Measurements from ENCODE around the gene SYNE1.
"Not testable (repeated sequence)": the region's sequence is repeated elsewhere in the genome, so short reads cannot be mapped to it uniquely, and the experiment has no call there.

The SYNE1 gene

GRCh38 chr6:152625213-152625612, 11.9 kb downstream of the SYNE1 start:
- H3K4me3 ChIP-seq (ENCODE audit: low read depth in 1 of 2, low read length in 2 of 2) = no peak overlapping the region
- H3K4me1 ChIP-seq (ENCODE audit: control insufficient read depth in 1 of 2, insufficient read depth in 2 of 2, low read length in 2 of 2) = no peaks in the 10 kb centered on the region
- no peaks in the 10 kb centered on the region for H3K36me3 ChIP-seq (ENCODE audit: control insufficient read depth in 1 of 2, insufficient read depth in 2 of 2, low read length in 2 of 2)
- H3K9ac ChIP-seq (ENCODE audit: low read depth in 1 of 2, low read length in 2 of 2) = no peak overlapping the region
- no peaks in the 10 kb centered on the region for H3K27me3 ChIP-seq (ENCODE audit: control insufficient read depth in 1 of 2, insufficient read depth in 2 of 2, low read length in 2 of 2)
- H3K9me3 ChIP-seq (ENCODE audit: control insufficient read depth in 1 of 2, low read length in 2 of 2) = no peaks in the 10 kb centered on the region
- H3K27ac ChIP-seq (ENCODE audit: low read depth, low read length) = no peak overlapping the region

GRCh38 chr6:152614776-152615175, 22.4 kb downstream of the SYNE1 start:
- H3K9me3 ChIP-seq (ENCODE audit: control insufficient read depth in 1 of 2, low read length in 2 of 2); H3K27ac ChIP-seq (ENCODE audit: low read depth, low read length); H3K36me3 ChIP-seq (ENCODE audit: control insufficient read depth in 1 of 2, insufficient read depth in 2 of 2, low read length in 2 of 2); H3K4me3 ChIP-seq (ENCODE audit: low read depth in 1 of 2, low read length in 2 of 2); H3K9ac ChIP-seq (ENCODE audit: low read depth in 1 of 2, low read length in 2 of 2); H3K27me3 ChIP-seq (ENCODE audit: control insufficient read depth in 1 of 2, insufficient read depth in 2 of 2, low read length in 2 of 2); H3K4me1 ChIP-seq (ENCODE audit: control insufficient read depth in 1 of 2, insufficient read depth in 2 of 2, low read length in 2 of 2): not testable (repeated sequence)

GRCh38 chr6:152609125-152609670, 28.0 kb downstream of the SYNE1 start:
- H3K9me3 ChIP-seq (ENCODE audit: control insufficient read depth in 1 of 2, low read length in 2 of 2) = no peaks in the 10 kb centered on the region
- no peak overlapping the region for H3K9ac ChIP-seq (ENCODE audit: low read depth in 1 of 2, low read length in 2 of 2)
- H3K4me1 ChIP-seq (ENCODE audit: control insufficient read depth in 1 of 2, insufficient read depth in 2 of 2, low read length in 2 of 2) = no peaks in the 10 kb centered on the region
- H3K27me3 ChIP-seq (ENCODE audit: control insufficient read depth in 1 of 2, insufficient read depth in 2 of 2, low read length in 2 of 2) = no peaks in the 10 kb centered on the region
- no peak overlapping the region for H3K27ac ChIP-seq (ENCODE audit: low read depth, low read length)
- H3K4me3 ChIP-seq (ENCODE audit: low read depth in 1 of 2, low read length in 2 of 2) = no peak overlapping the region
- H3K36me3 ChIP-seq (ENCODE audit: control insufficient read depth in 1 of 2, insufficient read depth in 2 of 2, low read length in 2 of 2) = no peaks in the 10 kb centered on the region

GRCh38 chr6:152605941-152606340, 31.2 kb downstream of the SYNE1 start:
- Histone ChIP-seq H3K27ac (ENCODE audit: low read depth, low read length) (no peak overlapping the region), H3K36me3 (ENCODE audit: control insufficient read depth in 1 of 2, insufficient read depth in 2 of 2, low read length in 2 of 2) (no peaks in the 10 kb centered on the region), H3K4me3 (ENCODE audit: low read depth in 1 of 2, low read length in 2 of 2) (no peak overlapping the region), H3K9me3 (ENCODE audit: control insufficient read depth in 1 of 2, low read length in 2 of 2) (no peaks in the 10 kb centered on the region), H3K9ac (ENCODE audit: low read depth in 1 of 2, low read length in 2 of 2) (no peak overlapping the region), H3K27me3 (ENCODE audit: control insufficient read depth in 1 of 2, insufficient read depth in 2 of 2, low read length in 2 of 2) (no peaks in the 10 kb centered on the region), H3K4me1 (ENCODE audit: control insufficient read depth in 1 of 2, insufficient read depth in 2 of 2, low read length in 2 of 2) (no peaks in the 10 kb centered on the region)

GRCh38 chr6:152605342-152605741, 31.8 kb downstream of the SYNE1 start:
- H3K27ac ChIP-seq (ENCODE audit: low read depth, low read length) = no peak overlapping the region
- H3K9me3 ChIP-seq (ENCODE audit: control insufficient read depth in 1 of 2, low read length in 2 of 2) = no peaks in the 10 kb centered on the region
- H3K36me3 ChIP-seq (ENCODE audit: control insufficient read depth in 1 of 2, insufficient read depth in 2 of 2, low read length in 2 of 2) = no peaks in the 10 kb centered on the region
- no peak overlapping the region for H3K9ac ChIP-seq (ENCODE audit: low read depth in 1 of 2, low read length in 2 of 2)
- no peaks in the 10 kb centered on the region for H3K4me1 ChIP-seq (ENCODE audit: control insufficient read depth in 1 of 2, insufficient read depth in 2 of 2, low read length in 2 of 2)
- no peak overlapping the region for H3K4me3 ChIP-seq (ENCODE audit: low read depth in 1 of 2, low read length in 2 of 2)
- no peaks in the 10 kb centered on the region for H3K27me3 ChIP-seq (ENCODE audit: control insufficient read depth in 1 of 2, insufficient read depth in 2 of 2, low read length in 2 of 2)

GRCh38 chr6:152603911-152604310, 33.3 kb downstream of the SYNE1 start:
- Histone ChIP-seq H3K4me3 (ENCODE audit: low read depth in 1 of 2, low read length in 2 of 2) (no peak overlapping the region), H3K9me3 (ENCODE audit: control insufficient read depth in 1 of 2, low read length in 2 of 2) (no peaks in the 10 kb centered on the region), H3K4me1 (ENCODE audit: control insufficient read depth in 1 of 2, insufficient read depth in 2 of 2, low read length in 2 of 2) (no peaks in the 10 kb centered on the region), H3K27me3 (ENCODE audit: control insufficient read depth in 1 of 2, insufficient read depth in 2 of 2, low read length in 2 of 2) (no peaks in the 10 kb centered on the region), H3K27ac (ENCODE audit: low read depth, low read length) (no peak overlapping the region), H3K9ac (ENCODE audit: low read depth in 1 of 2, low read length in 2 of 2) (no peak overlapping the region), H3K36me3 (ENCODE audit: control insufficient read depth in 1 of 2, insufficient read depth in 2 of 2, low read length in 2 of 2) (no peaks in the 10 kb centered on the region)

- Histone ChIP-seq H3K4me1 (ENCODE audit: control insufficient read depth in 1 of 2, insufficient read depth in 2 of 2, low read length in 2 of 2) (peaks cover 0 to 2% of the 10 kb centered on the region in 2 donors), H3K4me3 (ENCODE audit: low read depth in 1 of 2, low read length in 2 of 2) (no peak overlapping the region), H3K27ac (ENCODE audit: low read depth, low read length) (no peak overlapping the region), H3K9me3 (ENCODE audit: control insufficient read depth in 1 of 2, low read length in 2 of 2) (no peaks in the 10 kb centered on the region), H3K27me3 (ENCODE audit: control insufficient read depth in 1 of 2, insufficient read depth in 2 of 2, low read length in 2 of 2) (no peaks in the 10 kb centered on the region), H3K36me3 (ENCODE audit: control insufficient read depth in 1 of 2, insufficient read depth in 2 of 2, low read length in 2 of 2) (no peaks in the 10 kb centered on the region), H3K9ac (ENCODE audit: low read depth in 1 of 2, low read length in 2 of 2) (no peak overlapping the region)
Observed at GRCh38 chr6:152600022-152600421, 37.1 kb downstream of the SYNE1 start.

GRCh38 chr6:152598901-152599537, 38.1 kb downstream of the SYNE1 start:
- no peak overlapping the region for H3K9ac ChIP-seq (ENCODE audit: low read depth in 1 of 2, low read length in 2 of 2)
- no peaks in the 10 kb centered on the region for H3K36me3 ChIP-seq (ENCODE audit: control insufficient read depth in 1 of 2, insufficient read depth in 2 of 2, low read length in 2 of 2)
- peaks cover 0 to 6% of the 10 kb centered on the region in 2 donors for H3K4me1 ChIP-seq (ENCODE audit: control insufficient read depth in 1 of 2, insufficient read depth in 2 of 2, low read length in 2 of 2)
- H3K9me3 ChIP-seq (ENCODE audit: control insufficient read depth in 1 of 2, low read length in 2 of 2) = no peaks in the 10 kb centered on the region
- H3K4me3 ChIP-seq (ENCODE audit: low read depth in 1 of 2, low read length in 2 of 2) = no peak overlapping the region
- no peaks in the 10 kb centered on the region for H3K27me3 ChIP-seq (ENCODE audit: control insufficient read depth in 1 of 2, insufficient read depth in 2 of 2, low read length in 2 of 2)
- H3K27ac ChIP-seq (ENCODE audit: low read depth, low read length) = no peak overlapping the region

GRCh38 chr6:152598421-152598820, 38.7 kb downstream of the SYNE1 start:
- Histone ChIP-seq H3K27ac (ENCODE audit: low read depth, low read length) (no peak overlapping the region), H3K9me3 (ENCODE audit: control insufficient read depth in 1 of 2, low read length in 2 of 2) (no peaks in the 10 kb centered on the region), H3K4me1 (ENCODE audit: control insufficient read depth in 1 of 2, insufficient read depth in 2 of 2, low read length in 2 of 2) (peaks cover 0 to 6% of the 10 kb centered on the region in 2 donors), H3K36me3 (ENCODE audit: control insufficient read depth in 1 of 2, insufficient read depth in 2 of 2, low read length in 2 of 2) (no peaks in the 10 kb centered on the region), H3K27me3 (ENCODE audit: control insufficient read depth in 1 of 2, insufficient read depth in 2 of 2, low read length in 2 of 2) (no peaks in the 10 kb centered on the region), H3K4me3 (ENCODE audit: low read depth in 1 of 2, low read length in 2 of 2) (no peak overlapping the region), H3K9ac (ENCODE audit: low read depth in 1 of 2, low read length in 2 of 2) (no peak overlapping the region)

- Histone ChIP-seq H3K4me1 (ENCODE audit: control insufficient read depth in 1 of 2, insufficient read depth in 2 of 2, low read length in 2 of 2) (peaks cover 0 to 6% of the 10 kb centered on the region in 2 donors), H3K9me3 (ENCODE audit: control insufficient read depth in 1 of 2, low read length in 2 of 2) (no peaks in the 10 kb centered on the region)
Observed at GRCh38 chr6:152596726-152597125, 40.4 kb downstream of the SYNE1 start.

More at GRCh38 chr6:152596726-152597125, 40.4 kb downstream of the SYNE1 start:
- Histone ChIP-seq H3K4me3 (ENCODE audit: low read depth in 1 of 2, low read length in 2 of 2) (no peak overlapping the region), H3K36me3 (ENCODE audit: control insufficient read depth in 1 of 2, insufficient read depth in 2 of 2, low read length in 2 of 2) (no peaks in the 10 kb centered on the region), H3K27me3 (ENCODE audit: control insufficient read depth in 1 of 2, insufficient read depth in 2 of 2, low read length in 2 of 2) (no peaks in the 10 kb centered on the region), H3K27ac (ENCODE audit: low read depth, low read length) (no peak overlapping the region), H3K9ac (ENCODE audit: low read depth in 1 of 2, low read length in 2 of 2) (no peak overlapping the region)

Measured in duodenal mucosa (tissue), 2 donors.